Ureter (tissue), 1 donor: ENCODE results near the gene ACAN. TPM values are rescaled to one million over a fixed set of nuclear protein-coding genes. Genes with fewer than 3 reads are reported as not detected.
A peak's percentile ranks its signal among the peaks of the same experiment; 100 is the strongest.

Experiments
- DNase-seq: peaks from one replicate; pipeline ENCODE4 v3.0.0-alpha.2; 2020; ENCODE audit warnings: low spot score
- total RNA-seq: library from RNA; stranded (reverse); gene quantifications from one replicate; pipeline ENCODE4 v1.2.4, GENCODE V29; 2023
- donor health status: DM: yes; HTN: yes; CAD: no.

Gene ACAN
- total RNA-seq, 1 donor from 2014 or later, result 1.6 TPM

DNA sequence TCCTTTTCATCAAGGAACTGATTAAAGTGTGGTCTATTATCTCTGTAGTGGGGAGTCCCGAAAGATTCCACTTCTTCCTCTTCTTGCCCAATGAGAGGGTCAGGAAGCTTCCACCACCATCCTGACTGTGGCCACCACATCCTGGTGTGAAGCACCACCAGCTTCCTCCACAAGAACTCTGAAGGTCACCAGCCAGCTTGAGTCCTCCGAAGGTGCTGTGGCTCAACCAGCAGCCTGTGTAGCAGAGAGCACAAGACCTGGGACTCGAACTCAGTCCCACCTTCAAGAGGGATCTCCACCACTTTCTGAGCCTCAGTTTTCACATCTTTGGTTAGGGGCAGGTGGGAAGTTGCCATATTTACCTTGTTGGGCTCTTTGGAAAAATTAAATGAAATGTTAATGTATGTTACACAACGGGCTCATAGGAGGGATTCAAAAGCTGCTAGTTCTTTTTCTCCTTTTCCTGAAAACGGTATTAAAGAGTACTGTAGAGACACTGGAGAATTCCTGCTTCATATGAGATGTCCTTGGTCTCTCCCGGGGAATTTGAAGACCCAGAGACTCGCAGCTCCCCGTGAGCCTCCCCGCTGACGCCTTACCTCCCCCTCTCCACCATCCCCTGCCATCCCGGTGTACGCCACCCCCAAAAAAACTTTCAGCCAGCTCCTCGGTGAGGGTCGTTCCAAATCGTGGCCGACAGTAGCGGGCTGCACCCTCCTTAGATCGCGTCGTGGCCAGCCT, 816 bp upstream of the ACAN start:
- no peak for DNase-seq

DNA sequence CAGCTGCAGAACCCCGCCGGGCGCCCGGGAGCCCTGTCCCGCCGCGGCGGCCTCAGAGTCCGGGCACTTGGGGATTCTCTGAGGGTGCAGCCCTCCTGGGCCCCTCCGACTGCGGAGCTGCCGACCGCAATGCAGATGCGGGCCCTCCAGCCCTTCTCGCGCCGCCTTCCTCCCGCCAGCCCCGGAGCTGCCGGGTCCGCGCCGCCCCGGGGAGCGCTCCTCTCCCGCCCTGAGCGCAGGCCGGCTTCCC, 320 bp upstream of the ACAN start:
- DNase-seq, result no peak

DNA sequence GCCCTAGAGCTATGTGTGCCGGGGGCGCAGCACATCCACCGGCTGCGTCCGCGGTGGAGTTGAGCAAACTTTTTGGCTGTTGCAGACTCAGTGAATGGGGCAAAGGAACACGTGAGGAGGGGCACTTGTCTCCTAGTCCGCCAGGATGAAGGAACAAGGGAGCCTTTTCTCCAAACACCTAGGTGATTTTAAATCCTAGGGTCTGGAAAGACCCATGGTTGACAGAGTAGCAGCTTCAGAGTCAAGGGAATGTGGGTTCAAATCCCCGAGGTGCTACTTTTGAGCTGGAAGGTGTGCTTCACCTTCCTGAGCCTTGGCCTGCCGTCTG, 648 bp downstream of the ACAN start:
- DNase-seq, result no peak

DNA sequence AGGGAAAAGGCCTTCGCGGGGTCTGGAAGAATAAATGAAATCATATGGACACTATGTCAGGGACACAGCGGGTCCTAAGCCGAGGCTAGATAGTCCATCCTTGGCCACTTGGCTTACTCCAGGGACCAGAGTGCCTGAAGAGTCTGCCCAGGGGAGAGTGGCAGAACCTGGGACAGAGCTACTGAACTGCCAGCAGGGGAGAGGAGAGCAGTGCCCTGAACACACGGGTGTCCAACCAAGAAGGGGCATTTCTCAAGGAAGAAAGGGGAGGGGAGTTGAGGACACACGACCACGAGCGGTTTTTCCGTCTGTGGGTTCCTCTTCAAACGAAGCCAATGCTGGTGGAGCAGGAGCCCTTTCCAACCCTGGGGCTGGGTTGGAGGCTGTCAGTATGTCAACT, 1.0 kb downstream of the ACAN start:
- DNase-seq, result no peak

DNA sequence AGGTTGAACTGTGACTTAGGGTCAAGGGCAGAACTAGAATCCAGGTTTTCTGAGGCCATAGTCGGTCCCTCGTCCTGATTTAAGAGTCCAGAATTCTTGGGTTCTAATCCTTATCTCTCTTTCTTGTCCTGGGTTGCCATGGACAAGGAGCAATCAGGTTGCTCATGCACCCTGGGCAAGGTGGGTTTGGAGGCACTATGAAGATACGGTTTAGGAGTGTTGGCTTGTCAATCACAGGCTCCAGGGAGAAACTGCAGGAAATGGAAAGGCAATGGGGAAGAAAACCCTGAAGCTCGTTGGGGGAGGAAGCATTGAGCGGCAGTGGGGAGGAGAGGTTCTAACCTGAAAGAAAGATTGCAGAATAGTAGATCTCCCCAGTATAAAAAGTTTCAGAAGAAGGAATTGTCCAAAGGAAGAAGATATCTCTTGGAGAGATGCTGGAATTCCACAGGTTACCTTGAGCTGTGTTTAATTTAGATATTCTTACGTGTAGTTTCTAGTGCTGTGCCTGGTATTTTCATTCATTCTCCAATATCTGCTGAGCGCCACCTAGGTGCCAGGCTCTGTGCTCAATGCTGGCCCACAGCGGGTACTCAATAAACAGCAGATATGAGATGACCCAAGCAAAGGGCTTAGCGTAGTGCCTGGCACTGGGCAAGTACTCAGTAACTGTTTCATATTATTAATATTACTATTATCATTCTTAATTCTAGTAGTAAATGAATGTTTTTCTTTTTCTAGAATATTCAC, 2.0 kb downstream of the ACAN start:
- no peak for DNase-seq

DNA sequence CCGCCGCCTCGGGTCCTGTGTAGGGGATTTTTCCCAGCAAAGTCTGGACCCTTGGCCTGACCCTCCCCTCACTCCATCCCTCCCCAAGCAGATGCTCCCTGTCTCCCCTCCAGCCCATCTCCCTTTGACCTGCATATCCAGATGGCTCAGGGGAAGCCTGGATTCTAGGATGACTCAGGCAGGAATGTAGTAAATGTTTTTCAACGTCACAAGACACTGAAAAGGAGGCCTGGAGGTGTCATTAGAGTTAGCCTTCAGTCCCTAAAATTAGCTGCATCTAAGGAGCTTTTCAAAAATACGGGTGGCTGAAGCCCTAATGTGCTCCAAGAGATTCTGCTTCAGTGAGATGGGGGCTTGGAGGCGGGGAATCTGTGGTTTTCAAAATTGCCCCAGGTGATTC, 7.2 kb downstream of the ACAN start:
- DNase-seq, result no peak

DNA sequence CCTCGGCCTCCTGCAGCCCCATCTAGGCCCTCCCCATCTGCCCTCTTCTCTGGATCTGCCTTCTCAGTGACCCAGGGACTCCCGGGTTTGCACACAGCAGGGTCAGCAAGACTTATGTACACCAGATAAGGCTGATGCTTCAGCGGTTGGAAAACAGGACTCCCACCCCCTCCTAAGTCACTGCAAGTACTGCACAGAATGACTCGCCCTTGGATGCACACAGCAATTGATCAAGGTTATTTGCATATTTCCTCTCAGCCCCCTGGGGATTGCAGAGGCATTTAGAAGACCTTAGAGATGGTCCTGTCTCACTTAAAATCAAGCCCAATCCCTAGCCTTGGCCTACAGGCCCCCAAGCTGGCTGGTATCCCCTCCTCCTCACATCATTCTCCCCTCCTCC, 8.9 kb downstream of the ACAN start:
- DNase-seq, result no peak

DNA sequence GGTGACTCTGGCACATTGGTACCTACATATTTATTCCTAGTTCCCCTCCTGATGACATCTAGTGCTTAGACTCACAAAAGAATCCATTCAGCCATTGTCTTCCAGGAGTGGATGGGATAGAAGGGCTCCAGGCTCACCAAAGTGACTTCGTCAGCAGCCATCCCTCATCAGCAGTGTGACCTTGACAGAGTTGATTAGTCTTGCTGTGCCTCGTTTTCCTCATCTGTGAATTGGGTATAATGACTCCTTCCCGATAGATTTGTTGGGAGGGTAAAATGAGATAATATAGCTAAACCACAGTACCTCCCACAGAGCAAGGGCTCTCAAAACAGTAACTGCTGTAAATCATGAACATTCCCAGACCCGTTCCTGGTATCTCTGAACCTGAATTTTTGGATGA, 10.7 kb downstream of the ACAN start:
- no peak for DNase-seq

DNA sequence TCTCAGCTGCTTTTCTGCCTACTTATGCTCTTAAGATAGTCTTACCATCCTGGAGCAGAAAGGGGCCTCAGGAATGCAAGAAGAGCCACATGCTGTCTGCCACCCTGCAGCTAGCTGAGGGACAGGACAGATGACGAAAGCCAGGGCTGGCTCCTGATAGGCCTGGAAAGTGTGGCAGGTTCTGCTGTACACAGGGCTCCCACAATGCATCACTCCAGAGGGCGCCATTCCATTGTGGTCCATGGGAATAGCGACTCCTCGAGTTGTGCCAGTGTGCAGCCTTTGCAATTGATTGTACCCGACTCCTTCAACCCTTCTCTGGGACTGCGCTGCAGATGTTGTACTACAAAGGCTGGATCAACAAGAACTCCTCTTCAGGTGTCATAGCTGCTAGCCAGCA, 11.2 kb downstream of the ACAN start:
- DNase-seq, result no peak

DNA sequence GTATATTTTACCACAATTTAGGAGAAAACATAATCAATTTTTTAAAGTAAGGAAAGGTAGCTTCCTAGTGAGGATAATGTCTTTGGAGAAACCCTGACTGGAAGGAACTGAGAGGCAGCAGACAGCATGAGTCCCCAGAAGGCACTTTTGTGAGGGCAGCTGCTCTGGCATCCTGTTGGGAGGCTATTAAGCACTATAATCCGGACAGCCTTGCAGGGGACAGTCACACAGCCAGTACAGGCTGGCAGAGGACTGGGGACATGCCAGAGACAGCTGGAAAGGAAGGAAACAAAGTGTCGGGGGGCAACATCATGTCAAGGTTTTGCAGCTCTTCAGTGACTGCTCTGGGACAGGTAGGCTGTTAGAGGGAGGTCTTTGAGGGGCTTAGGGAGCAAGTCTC, 15.7 kb downstream of the ACAN start:
- no peak for DNase-seq

DNA sequence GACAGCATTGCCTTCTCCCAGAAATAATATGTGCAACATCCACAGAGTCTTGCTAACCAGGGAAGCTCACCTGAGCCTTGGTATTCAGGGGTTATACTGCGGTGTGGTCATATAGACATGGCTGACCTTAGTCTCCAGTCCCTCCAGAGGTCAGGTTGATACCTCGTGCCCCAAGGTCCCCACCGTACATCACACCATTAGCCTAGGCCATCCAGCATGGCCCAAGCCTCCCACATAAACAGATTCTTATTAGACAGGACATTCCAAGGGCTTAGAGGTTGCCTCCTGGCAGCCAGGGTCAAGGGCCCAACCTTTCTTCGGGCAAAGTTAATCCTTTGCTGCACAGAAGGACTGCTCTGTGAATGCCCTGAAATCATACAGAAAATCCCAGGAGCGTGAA, 18.8 kb downstream of the ACAN start:
- DNase-seq, result no peak

DNA sequence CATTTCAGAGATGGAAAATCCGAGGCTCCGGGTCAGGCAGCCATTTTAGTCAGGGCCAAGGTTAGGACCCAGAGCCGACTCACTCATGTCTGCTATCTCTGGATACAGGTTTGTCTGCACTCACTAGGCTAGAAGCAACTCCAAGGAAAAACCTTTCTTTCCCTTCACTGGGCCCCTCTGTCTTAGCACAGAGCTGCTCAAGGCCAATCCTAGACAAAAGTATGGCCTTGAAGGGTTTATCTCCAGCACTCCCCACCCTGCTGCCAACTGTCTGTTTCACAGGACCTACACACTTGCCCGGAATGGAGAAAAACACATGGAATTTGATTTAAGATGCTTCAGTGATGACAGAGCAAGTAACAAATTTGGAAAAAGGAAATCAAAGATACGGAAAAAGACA, 25.6 kb downstream of the ACAN start:
- no peak for DNase-seq

DNA sequence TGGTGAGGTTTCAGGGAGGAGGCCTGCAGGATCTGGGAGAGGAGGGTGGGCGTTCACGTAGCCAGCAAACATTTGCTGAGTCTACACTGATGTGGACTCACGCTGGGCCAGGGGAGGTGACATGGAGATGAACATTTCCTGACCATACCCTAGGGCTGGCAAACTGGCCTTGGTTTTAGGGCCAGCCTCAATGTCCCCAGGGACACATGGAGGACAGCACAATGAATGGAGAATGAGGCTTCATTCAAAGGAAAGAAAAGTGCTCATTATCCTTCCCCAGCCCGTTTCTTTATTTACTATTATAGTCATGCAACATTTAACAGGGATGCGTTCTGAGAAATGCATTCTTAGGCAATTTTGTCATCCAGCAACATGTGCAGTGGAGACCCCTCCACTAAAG, 26.8 kb downstream of the ACAN start:
- no peak for DNase-seq

DNA sequence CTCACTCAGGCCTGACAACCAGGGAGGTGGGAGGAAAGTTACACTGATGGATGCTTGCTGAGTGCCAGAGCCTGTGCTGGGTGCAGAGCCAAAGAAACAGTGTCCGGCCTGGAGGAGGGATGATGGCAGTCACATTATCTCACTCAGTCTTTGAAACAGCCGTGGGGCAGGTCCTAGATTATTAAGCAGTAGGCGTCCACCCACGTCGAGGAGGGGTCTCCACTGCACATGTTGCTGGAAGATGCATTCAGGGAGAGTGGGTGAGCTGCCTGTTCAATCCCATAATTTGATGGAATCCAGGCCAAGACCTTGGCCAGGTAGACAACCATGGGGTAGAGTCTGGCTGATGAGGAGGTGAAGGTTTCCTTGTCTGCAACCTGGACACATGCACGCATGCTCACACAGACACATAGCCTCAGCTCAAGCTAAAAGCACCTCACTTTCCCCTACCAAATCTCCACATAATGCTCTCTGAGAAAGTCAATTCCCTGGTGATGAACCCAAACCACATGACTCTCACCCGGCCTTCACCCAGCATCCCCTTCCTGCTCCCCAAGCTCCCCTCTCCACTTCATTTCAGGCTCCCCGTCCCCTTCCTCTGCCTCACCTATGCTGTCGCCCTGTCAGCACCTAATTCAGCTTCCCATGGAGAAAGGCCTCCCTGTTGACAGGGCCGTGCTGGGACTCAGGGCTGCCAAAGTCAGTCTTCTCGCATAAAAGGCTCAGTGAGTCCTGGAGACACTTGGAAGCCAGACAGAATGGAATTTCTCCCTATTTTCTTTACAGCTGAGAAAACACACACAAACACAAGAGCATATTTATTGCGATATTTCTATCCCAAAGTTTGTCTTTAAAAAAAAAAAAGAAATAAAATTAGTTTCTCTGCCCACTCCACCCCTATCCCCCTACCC, 29.8 kb downstream of the ACAN start:
- no peak for DNase-seq

DNA sequence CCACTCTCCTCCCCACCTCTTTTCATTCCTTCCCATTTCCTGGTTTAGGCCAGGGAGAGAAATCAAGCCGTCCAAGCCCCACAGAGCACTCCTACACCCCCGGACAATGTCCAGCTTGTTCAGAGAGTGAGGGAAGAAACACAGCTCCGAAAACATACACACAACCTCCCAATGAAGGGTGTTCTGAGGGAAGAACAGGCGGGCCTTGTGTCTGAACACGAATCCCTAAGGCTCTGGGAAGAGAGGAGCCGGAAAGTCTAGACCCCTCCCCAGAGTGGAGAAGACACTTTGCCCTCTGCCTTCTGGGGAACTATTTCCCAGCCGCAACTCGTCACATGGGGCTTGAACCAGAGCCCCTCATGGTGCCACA, 30.5 kb downstream of the ACAN start:
- no peak for DNase-seq

DNA sequence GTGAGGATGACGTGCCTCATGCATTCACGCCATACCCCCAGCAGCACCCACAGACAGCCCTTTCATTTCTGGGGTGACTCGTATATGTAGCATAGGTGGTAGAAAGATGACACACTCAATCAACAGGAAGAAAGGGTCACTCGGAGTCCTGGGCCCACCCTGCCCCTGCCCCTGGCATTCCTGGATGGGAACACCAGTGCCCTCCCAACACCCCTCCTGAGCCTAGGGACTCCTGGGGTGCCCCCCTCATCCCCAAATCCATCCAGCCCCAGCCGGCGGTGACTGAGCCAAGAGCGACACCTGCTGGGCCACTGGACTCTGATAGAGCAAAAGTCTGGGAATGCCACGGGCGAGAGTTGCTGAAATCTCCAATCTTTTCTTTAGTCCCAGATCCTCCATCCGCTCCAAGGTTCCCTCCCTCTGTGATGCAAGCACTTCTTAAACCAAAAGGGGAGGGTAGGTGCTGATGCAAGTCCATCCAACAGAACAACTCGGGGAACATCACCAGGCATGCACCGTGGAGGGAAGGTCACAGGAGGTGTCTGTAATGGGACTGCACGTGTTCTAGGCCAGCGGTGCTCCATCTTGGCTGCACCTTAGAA, 31.1 kb downstream of the ACAN start:
- DNase-seq, result peak; percentile 48

DNA sequence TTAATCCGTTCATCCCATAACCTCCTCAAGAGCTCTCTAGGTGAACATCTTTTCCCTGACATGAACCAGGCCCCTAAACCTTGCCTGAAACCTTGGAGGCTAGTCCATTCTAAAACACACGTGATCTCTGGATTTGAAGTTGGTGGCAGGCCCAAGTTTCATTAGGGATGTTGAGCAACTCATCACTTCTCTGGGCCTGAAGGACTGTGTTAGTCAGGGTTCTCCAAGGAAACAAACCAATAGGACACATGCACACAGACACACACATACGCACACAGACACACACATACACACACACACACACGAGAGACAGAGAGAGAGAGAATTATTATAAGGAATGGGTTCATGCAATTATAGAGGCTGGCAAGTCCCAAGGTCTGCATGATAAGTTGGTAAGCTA, 31.9 kb downstream of the ACAN start:
- no peak for DNase-seq

DNA sequence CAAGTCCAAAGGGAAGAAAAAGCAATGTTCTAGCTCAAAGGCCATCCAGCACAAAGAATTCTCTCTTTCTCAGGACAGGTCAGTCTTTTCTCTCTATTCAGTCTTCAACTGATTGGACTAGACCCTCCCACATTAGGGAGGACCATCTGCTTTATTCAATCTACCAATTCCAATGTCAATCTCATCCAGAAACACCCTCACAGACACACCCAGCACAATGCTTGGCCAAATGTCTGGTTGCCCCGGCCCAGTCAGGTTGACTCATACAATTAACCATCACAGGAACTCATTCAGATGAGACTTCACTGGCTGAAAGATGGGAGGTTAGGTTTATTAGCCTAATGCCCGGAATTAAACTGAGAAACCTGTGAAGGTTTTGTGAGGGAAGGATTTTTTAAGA, 32.4 kb downstream of the ACAN start:
- DNase-seq, result no peak

DNA sequence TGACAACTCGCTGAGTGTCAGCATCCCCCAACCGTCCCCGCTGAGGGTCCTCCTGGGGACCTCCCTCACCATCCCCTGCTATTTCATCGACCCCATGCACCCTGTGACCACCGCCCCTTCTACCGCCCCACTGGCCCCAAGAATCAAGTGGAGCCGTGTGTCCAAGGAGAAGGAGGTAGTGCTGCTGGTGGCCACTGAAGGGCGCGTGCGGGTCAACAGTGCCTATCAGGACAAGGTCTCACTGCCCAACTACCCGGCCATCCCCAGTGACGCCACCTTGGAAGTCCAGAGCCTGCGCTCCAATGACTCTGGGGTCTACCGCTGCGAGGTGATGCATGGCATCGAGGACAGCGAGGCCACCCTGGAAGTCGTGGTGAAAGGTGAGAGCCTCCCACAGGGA, 35.4 kb downstream of the ACAN start:
- DNase-seq, result no peak

DNA sequence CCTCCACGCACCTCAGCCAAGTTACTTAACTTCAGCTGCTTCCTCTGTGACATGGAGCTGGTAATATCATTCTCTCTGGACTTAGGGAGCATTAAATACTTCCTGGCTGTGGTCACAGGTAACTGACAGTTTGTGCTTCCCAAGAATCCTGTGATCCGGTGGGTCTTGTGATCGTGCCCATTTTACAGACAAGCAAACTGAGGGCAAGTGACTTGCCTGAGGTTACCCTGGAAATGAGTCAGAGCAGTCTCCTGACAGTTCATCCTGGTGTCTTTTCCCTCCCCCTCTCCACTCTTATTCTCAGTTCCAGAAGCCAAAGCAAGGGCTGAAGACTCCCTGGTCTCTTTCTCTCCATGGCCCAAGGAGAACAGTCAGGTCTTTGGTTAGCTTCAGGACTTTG, 35.9 kb downstream of the ACAN start:
- no peak for DNase-seq

DNA sequence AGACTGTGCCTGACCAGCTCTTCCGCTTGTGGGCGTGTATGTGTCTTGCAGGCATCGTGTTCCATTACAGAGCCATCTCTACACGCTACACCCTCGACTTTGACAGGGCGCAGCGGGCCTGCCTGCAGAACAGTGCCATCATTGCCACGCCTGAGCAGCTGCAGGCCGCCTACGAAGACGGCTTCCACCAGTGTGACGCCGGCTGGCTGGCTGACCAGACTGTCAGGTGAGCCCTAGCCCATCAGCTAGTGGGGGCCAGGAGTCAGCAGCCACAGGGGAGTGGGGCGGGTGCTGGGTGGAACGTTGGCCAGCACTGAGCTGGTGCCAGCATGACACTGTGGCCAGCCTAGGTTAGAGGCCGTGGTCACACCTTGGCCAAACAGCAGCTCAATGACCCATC, 36.7 kb downstream of the ACAN start:
- no peak for DNase-seq

DNA sequence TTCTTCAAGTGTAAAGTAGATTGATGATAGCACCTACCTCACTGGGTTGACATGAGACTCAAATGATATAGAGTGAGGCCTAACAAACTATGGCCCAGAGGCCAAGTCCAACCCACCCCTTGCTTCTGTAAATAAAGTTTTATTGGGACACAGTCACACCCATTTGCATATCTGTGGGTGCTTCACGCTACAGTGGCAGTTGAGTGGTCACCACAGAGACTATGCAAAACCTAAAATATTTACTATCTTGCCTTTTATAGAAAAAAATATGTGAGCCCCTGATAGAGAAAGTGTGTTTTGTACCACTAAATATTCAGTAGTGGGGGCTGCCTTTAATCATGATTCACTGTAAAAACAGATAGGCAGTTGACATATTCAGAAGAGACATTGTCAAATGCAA, 38.0 kb downstream of the ACAN start:
- no peak for DNase-seq

DNA sequence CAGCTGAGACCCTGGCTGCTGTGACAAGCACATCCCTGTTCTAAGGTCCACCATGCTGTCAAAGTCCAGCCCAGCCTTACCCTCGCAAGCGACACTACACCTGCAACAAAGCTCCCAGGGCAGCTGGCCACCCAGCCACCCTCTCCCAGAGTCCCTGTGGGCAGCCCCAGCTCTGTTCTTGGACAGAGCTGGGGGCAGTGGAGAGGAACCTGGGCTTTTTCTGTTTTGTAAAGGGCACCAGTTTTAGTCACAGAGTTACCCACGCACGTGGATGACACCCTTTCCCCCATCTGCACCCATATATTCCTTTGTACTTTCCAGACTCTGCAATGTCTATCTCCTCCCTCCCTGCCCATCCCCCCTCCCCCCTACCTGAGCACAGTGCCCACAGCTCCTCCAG, 38.9 kb downstream of the ACAN start:
- DNase-seq, result no peak
